H1 (cell line): ENCODE results near the gene C16orf90. TPM values are rescaled to one million over a fixed set of nuclear protein-coding genes. Genes with fewer than 3 reads are reported as not detected.

Source experiments
- CBX8 ChIP-seq: fragments of 300-800, 300-1000 bp; sonication (generic); IDR thresholded peaks from 2 replicates; pipeline ENCODE4 v1.7.1; 2016; ENCODE audit warnings: low read depth, low read length, borderline replicate concordance
- polyA plus RNA-seq, 7 experiments: library from polyadenylated mRNA; depleted of rRNA in 3 of 7; stranded (reverse) in 5 of 7; unstranded in 2 of 7; fragments of >200 nt in 5 of 7; fragments of 200-250 nt in 2 of 7; gene quantifications; 1 replicate in 5 of 7; 2 replicates in 1 of 7; 4 replicates in 1 of 7; pipeline versions ENCODE4 v1.2.1 to v1.2.3, GENCODE V29; 2011 to 2013; ENCODE audit warnings: missing spikeins in 2 of 7, mixed read lengths in 2 of 7
- total RNA-seq: library from RNA; stranded (reverse); fragmentation: NEBNext Ultra II Directional; extraction: Animal tissue kit (Norgen Biotek cat#: 25700); gene quantifications from 2 replicates; pipeline ENCODE4 v1.2.1, GENCODE V29; 2021

C16orf90 gene
- total and polyA plus RNA-seq, 2 of the 8 experiments (the other 6 are each of a cell fraction or from before 2014, with no cell fraction given) = not detected

DNA sequence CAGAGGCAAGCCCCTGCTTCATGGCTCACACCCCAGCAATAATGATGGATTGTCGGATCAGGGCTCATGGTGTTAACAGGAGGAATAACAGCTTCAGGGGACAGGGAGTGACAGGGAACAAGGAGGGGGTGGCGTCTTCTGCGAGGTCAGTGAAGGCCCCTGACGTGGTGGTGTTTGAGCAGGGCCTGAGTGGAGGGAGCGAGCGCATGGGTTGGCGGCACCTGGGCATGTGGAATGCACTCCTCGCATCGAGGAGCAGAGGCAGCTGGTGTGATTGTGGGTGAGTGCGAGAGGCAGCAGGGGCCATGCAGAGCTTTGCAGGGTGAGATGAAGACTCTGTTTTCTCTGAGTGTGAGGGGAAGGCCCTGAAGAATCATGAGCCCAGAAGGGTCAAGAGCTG is 38.8 kb upstream of the C16orf90 start (continued):
- no peak for TF ChIP-seq CBX8
- TF ChIP-seq, all 59 proteins: peak for 0
